ENCODE data around the gene RAB3C. TPM values are rescaled to one million over a fixed set of nuclear protein-coding genes. Genes with fewer than 3 reads are reported as not detected.
"Not testable (repeated sequence)": the region's sequence is repeated elsewhere in the genome, so short reads cannot be mapped to it uniquely, and the experiment has no call there.

The RAB3C gene
- total and polyA plus RNA-seq, 2 donors (not counting 1 experiment from before 2014, with no cell fraction given) = not detected

DNA sequence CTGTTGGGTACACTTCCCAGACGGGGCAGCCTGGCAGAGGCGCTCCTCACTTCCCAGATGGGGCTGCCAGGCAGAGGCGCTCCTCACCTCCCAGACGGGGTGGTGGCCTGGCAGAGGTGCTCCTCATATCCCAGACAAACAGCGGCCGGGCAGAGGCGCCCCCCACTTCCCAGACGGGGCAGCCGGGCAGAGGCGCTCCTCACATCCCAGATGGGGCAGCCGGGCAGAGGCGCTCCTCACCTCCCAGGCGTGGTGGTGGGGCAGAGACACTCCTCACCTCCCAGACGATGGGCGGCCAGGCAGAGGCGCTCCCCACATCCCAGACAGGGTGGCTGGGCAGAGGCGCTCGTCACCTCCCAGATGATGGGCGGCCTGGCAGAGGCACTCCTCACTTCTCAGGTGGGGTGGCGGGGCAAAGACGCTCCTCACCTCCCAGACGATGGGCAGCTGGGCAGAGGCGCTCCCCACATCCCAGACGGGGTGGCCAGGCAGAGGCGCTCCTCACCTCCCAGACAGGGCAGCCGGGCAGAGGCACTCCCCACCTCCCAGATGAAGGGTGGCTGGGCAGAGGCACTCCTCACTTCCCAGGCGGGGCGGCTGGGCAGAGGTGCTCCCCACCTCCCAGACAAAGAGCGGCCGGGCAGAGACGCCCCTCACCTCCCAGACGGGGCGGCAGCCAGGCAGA lies 19.7 kb upstream of the RAB3C start:
- not testable (repeated sequence) for H3K4me3 ChIP-seq (replicated peaks in 1 of 4; ENCODE audit: control extremely low read depth in 1 of 4, insufficient read depth in 1 of 4, low read depth in 3 of 4, low read length in 4 of 4); H3K79me2 ChIP-seq (ENCODE audit: control insufficient read depth, insufficient read depth, low read length); H3K9ac ChIP-seq (ENCODE audit: insufficient read depth, low read length); H4K20me1 ChIP-seq (ENCODE audit: control insufficient read depth, extremely low read depth, insufficient read depth, low read length); H3K4me2 ChIP-seq (ENCODE audit: extremely low read depth, insufficient read depth, low read length); H3K4me1 ChIP-seq (ENCODE audit: control insufficient read depth, extremely low read depth, insufficient read depth, low read length); DNase-seq (ENCODE audit: low read depth in 2 of 2); H2AFZ ChIP-seq (ENCODE audit: low read length); H3K36me3 ChIP-seq (ENCODE audit: control insufficient read depth, insufficient read depth, low read length); H3K27me3 ChIP-seq (ENCODE audit: control insufficient read depth, insufficient read depth, low read length); H3K27ac ChIP-seq (ENCODE audit: insufficient read depth, low read length); H3K9me3 ChIP-seq (ENCODE audit: control insufficient read depth, insufficient read depth, low read depth, low read length)

DNA sequence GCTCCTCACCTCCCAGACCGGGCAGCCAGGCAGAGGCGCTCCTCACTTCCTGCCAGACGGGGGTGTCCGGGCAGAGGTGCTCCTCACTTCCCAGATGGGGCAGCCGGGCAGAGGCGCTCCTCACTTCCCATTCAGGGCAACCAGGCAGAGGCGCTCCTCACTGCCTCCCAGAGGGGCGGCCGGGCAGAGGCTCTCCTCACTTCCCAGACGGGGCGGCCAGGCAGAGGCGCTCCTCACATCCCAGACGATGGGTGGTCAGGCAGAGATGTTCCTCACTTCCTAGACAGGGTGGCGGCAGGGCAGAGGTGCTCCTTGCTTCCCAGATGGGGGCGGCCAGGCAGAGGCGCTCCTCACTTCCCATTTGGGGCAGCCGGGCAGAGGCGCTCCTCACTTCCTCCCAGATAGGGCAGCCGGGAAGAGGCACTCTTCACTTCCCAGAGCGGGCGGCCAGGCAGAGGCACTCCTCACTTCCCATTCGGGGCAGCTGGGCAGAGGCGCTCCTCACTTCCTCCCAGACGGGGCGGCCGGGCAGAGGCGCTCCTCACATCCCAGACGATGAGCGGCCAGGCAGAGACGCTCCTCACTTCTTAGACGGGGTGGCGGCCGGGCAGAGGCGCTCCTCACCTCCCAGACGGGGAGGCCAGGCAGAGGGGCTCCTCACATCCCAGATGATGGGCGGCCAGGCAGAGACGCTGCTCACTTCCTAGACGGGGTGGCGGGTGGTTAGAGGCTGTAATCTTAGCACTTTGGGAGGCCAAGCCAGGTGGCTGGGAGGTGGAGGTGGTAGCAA lies 18.6 kb upstream of the RAB3C start:
- not testable (repeated sequence) for H4K20me1 ChIP-seq (ENCODE audit: control insufficient read depth, extremely low read depth, insufficient read depth, low read length); H3K4me1 ChIP-seq (ENCODE audit: control insufficient read depth, extremely low read depth, insufficient read depth, low read length); H3K27ac ChIP-seq (ENCODE audit: insufficient read depth, low read length); H3K36me3 ChIP-seq (ENCODE audit: control insufficient read depth, insufficient read depth, low read length); H3K27me3 ChIP-seq (ENCODE audit: control insufficient read depth, insufficient read depth, low read length); DNase-seq (ENCODE audit: low read depth in 2 of 2); H3K4me3 ChIP-seq (replicated peaks in 1 of 4; ENCODE audit: control extremely low read depth in 1 of 4, insufficient read depth in 1 of 4, low read depth in 3 of 4, low read length in 4 of 4); H2AFZ ChIP-seq (ENCODE audit: low read length); H3K79me2 ChIP-seq (ENCODE audit: control insufficient read depth, insufficient read depth, low read length); H3K4me2 ChIP-seq (ENCODE audit: extremely low read depth, insufficient read depth, low read length); H3K9me3 ChIP-seq (ENCODE audit: control insufficient read depth, insufficient read depth, low read depth, low read length); H3K9ac ChIP-seq (ENCODE audit: insufficient read depth, low read length)

- Histone ChIP-seq H3K27me3 (ENCODE audit: control insufficient read depth, insufficient read depth, low read length) (no peaks in the 10 kb centered on the region), H3K9me3 (ENCODE audit: control insufficient read depth, insufficient read depth, low read depth, low read length) (no peaks in the 10 kb centered on the region), H4K20me1 (ENCODE audit: control insufficient read depth, extremely low read depth, insufficient read depth, low read length) (no peaks in the 10 kb centered on the region), H3K4me3 (replicated peaks in 1 of 4; ENCODE audit: control extremely low read depth in 1 of 4, insufficient read depth in 1 of 4, low read depth in 3 of 4, low read length in 4 of 4) (no peak overlapping the region), H2AFZ (ENCODE audit: low read length) (no peak overlapping the region), H3K27ac (ENCODE audit: insufficient read depth, low read length) (no peak overlapping the region), H3K4me1 (ENCODE audit: control insufficient read depth, extremely low read depth, insufficient read depth, low read length) (no peaks in the 10 kb centered on the region), H3K9ac (ENCODE audit: insufficient read depth, low read length) (no peak overlapping the region), H3K4me2 (ENCODE audit: extremely low read depth, insufficient read depth, low read length) (no peak overlapping the region), H3K36me3 (ENCODE audit: control insufficient read depth, insufficient read depth, low read length) (no peaks in the 10 kb centered on the region), H3K79me2 (ENCODE audit: control insufficient read depth, insufficient read depth, low read length) (no peaks in the 10 kb centered on the region)
- DNase-seq (ENCODE audit: low read depth in 2 of 2) = no peak
- no peak for TF ChIP-seq EZH2 (IDR thresholded peaks at IDR 0.05; ENCODE audit: low read length, missing control alignments)
- TF ChIP-seq, protein P1, sequence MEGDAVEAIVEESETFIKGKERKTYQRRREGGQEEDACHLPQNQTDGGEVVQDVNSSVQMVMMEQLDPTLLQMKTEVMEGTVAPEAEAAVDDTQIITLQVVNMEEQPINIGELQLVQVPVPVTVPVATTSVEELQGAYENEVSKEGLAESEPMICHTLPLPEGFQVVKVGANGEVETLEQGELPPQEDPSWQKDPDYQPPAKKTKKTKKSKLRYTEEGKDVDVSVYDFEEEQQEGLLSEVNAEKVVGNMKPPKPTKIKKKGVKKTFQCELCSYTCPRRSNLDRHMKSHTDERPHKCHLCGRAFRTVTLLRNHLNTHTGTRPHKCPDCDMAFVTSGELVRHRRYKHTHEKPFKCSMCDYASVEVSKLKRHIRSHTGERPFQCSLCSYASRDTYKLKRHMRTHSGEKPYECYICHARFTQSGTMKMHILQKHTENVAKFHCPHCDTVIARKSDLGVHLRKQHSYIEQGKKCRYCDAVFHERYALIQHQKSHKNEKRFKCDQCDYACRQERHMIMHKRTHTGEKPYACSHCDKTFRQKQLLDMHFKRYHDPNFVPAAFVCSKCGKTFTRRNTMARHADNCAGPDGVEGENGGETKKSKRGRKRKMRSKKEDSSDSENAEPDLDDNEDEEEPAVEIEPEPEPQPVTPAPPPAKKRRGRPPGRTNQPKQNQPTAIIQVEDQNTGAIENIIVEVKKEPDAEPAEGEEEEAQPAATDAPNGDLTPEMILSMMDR (conservative IDR thresholded peaks at IDR 0.05 in 1 of 2, IDR thresholded peaks at IDR 0.05 in 1 of 2; ENCODE audit: low read depth in 1 of 2, low read length in 2 of 2) = no peak
Observed at GRCh38 chr5:58565033-58565432, 17.8 kb upstream of the RAB3C start.

GRCh38 chr5:58571501-58571900 lies 11.4 kb upstream of the RAB3C start:
- TF ChIP-seq, protein P1 (conservative IDR thresholded peaks at IDR 0.05 in 1 of 2, IDR thresholded peaks at IDR 0.05 in 1 of 2; ENCODE audit: low read depth in 1 of 2, low read length in 2 of 2) = no peak
- TF ChIP-seq EZH2 (IDR thresholded peaks at IDR 0.05; ENCODE audit: low read length, missing control alignments) = no peak
- no peak overlapping the region for H3K4me3 ChIP-seq (replicated peaks in 1 of 4; ENCODE audit: control extremely low read depth in 1 of 4, insufficient read depth in 1 of 4, low read depth in 3 of 4, low read length in 4 of 4)
- H3K27me3 ChIP-seq (ENCODE audit: control insufficient read depth, insufficient read depth, low read length) = no peaks in the 10 kb centered on the region
- no peak overlapping the region for H3K4me2 ChIP-seq (ENCODE audit: extremely low read depth, insufficient read depth, low read length)
- H3K9ac ChIP-seq (ENCODE audit: insufficient read depth, low read length) = no peak overlapping the region
- H3K27ac ChIP-seq (ENCODE audit: insufficient read depth, low read length) = no peak overlapping the region
- H4K20me1 ChIP-seq (ENCODE audit: control insufficient read depth, extremely low read depth, insufficient read depth, low read length) = no peaks in the 10 kb centered on the region
- no peaks in the 10 kb centered on the region for H3K4me1 ChIP-seq (ENCODE audit: control insufficient read depth, extremely low read depth, insufficient read depth, low read length)
- no peaks in the 10 kb centered on the region for H3K36me3 ChIP-seq (ENCODE audit: control insufficient read depth, insufficient read depth, low read length)
- H3K9me3 ChIP-seq (ENCODE audit: control insufficient read depth, insufficient read depth, low read depth, low read length) = no peaks in the 10 kb centered on the region
- H3K79me2 ChIP-seq (ENCODE audit: control insufficient read depth, insufficient read depth, low read length) = no peaks in the 10 kb centered on the region
- no peak overlapping the region for H2AFZ ChIP-seq (ENCODE audit: low read length)
- no peak for DNase-seq (ENCODE audit: low read depth in 2 of 2)

DNA sequence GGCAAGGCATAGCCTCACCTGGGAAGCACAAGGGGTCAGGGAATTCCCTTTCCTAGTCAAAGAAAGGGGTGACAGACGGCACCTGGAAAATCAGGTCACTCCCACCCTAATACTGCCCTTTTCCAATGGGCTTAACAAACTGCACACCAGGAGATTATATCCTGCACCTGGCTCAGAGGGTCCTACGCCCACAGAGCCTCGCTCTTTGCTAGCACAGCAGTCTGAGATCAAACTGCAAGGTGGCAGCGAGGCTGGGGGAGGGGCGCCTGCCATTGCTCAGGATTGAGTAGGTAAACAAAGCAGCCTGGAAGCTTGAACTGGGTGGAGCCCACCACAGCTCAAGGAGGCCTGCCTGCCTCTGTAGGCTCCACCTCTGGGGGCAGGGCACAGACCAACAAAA lies 9.9 kb upstream of the RAB3C start:
- H3K27me3 ChIP-seq (ENCODE audit: control insufficient read depth, insufficient read depth, low read length); H3K9ac ChIP-seq (ENCODE audit: insufficient read depth, low read length); H3K36me3 ChIP-seq (ENCODE audit: control insufficient read depth, insufficient read depth, low read length); H3K79me2 ChIP-seq (ENCODE audit: control insufficient read depth, insufficient read depth, low read length); H3K4me2 ChIP-seq (ENCODE audit: extremely low read depth, insufficient read depth, low read length); H2AFZ ChIP-seq (ENCODE audit: low read length); DNase-seq (ENCODE audit: low read depth in 2 of 2); H4K20me1 ChIP-seq (ENCODE audit: control insufficient read depth, extremely low read depth, insufficient read depth, low read length); H3K9me3 ChIP-seq (ENCODE audit: control insufficient read depth, insufficient read depth, low read depth, low read length); H3K27ac ChIP-seq (ENCODE audit: insufficient read depth, low read length); H3K4me1 ChIP-seq (ENCODE audit: control insufficient read depth, extremely low read depth, insufficient read depth, low read length); H3K4me3 ChIP-seq (replicated peaks in 1 of 4; ENCODE audit: control extremely low read depth in 1 of 4, insufficient read depth in 1 of 4, low read depth in 3 of 4, low read length in 4 of 4): not testable (repeated sequence)
